HT-29 (cell line): ENCODE results near the gene SCN1A. TPM values are rescaled to one million over a fixed set of nuclear protein-coding genes. Genes with fewer than 3 reads are reported as not detected.
"Not testable (repeated sequence)": the region's sequence is repeated elsewhere in the genome, so short reads cannot be mapped to it uniquely, and the experiment has no call there.

Experiments used
- DNase-seq: peaks from one replicate; pipeline ENCODE4 v3.0.0-alpha.2; 2015; ENCODE audit warnings: low spot score
- small RNA-seq: library from RNA; depleted of rRNA; stranded (forward); fragments of <200 nt; gene quantifications from one replicate; pipeline ENCODE3, GENCODE V24; 2014
- total RNA-seq: library from RNA; depleted of rRNA; stranded (reverse); fragments of >200 nt; shearing (Covaris generic); gene quantifications from 2 replicates; pipeline ENCODE4 v1.2.3, GENCODE V29; 2014; rRNA removed

Gene SCN1A
- total RNA-seq, 1 experiment from 2014 or later = not detected

- DNase-seq = not testable (repeated sequence)
These were observed 155.7 kb downstream of the SCN1A start for GRCh38 chr2:165972161-165972560.

GRCh38 chr2:165970663-165971062, 157.2 kb downstream of the SCN1A start:
- no peak for DNase-seq

GRCh38 chr2:165969227-165969626, 158.6 kb downstream of the SCN1A start:
- no peak for DNase-seq

- DNase-seq = no peak
These were observed 160.1 kb downstream of the SCN1A start for GRCh38 chr2:165967746-165968145.

- DNase-seq = no peak
These were observed 166.0 kb downstream of the SCN1A start for GRCh38 chr2:165961818-165962217.

GRCh38 chr2:165959371-165959770, 168.4 kb downstream of the SCN1A start:
- DNase-seq = no peak

- DNase-seq = no peak
These were observed 169.4 kb downstream of the SCN1A start for GRCh38 chr2:165958313-165958960.

- DNase-seq = no peak
These were observed 170.7 kb downstream of the SCN1A start for GRCh38 chr2:165957030-165957675.

GRCh38 chr2:165953655-165954606, 173.9 kb downstream of the SCN1A start, which contains the start of gene TTC21B:
TTC21B (minus strand) TSS chr2:165953776; CDS start chr2:165953705, 71 bp downstream.
- DNase-seq = peak; percentile 90

GRCh38 chr2:165953306-165953654, 174.5 kb downstream of the SCN1A start:
- peak; percentile 63 for DNase-seq

- DNase-seq = peak; percentile 36
These were observed 175.0 kb downstream of the SCN1A start for GRCh38 chr2:165952741-165953211.

- no peak for DNase-seq
These were observed 175.7 kb downstream of the SCN1A start for GRCh38 chr2:165952085-165952484.

- DNase-seq = no peak
These were observed 177.4 kb downstream of the SCN1A start for GRCh38 chr2:165950438-165950837.

- DNase-seq = no peak
These were observed 186.0 kb downstream of the SCN1A start for GRCh38 chr2:165941827-165942226.

GRCh38 chr2:165938237-165938636, 189.6 kb downstream of the SCN1A start:
- DNase-seq = no peak

Small RNA genes within 50 kb of the gene (small RNA-seq; reads per million reads assigned to genes)
- not detected for gene RF00019

Other genes with a start within 250 kb of the SCN1A start
- gene TTC21B, start 174.2 kb downstream of the SCN1A start, total RNA-seq = 6.3 and 6.9 TPM in 2 replicates
- 0.38 and 0.52 TPM in 2 replicates for gene SCN9A, start 247.9 kb upstream of the SCN1A start, total RNA-seq